RWPE2 (cell line): ENCODE data around the gene ARCN1.

Source experiments
- ATAC-seq: fragments of 200-7000 bp; cut with Tn5 transposase; 3 replicates; pipeline ENCODE4 v1.9.1; 2021; ENCODE audit warnings: low read depth
- DNase-seq: peaks from one replicate; pipeline ENCODE4 v3.0.0-alpha.2; 2020; ENCODE audit warnings: low spot score
- H3K27ac ChIP-seq: fragments of 450-650 bp; 2 replicates; pipeline ENCODE4 v1.5.1; 2017; ENCODE audit warnings: mild to moderate bottlenecking; ENCODE audit not compliant: poor library complexity, severe bottlenecking
- H3K27me3 ChIP-seq: fragments of 250-450 bp; sonication (Bioruptor Pico); 2 replicates; pipeline ENCODE4 v1.5.1; 2021; ENCODE audit warnings: mild to moderate bottlenecking, moderate library complexity; ENCODE audit not compliant: insufficient read depth, poor library complexity, severe bottlenecking
- H3K36me3 ChIP-seq: fragments of 250-450 bp; sonication (Bioruptor Pico); 2 replicates; pipeline ENCODE4 v1.5.1; 2020; ENCODE audit warnings: low read depth, mild to moderate bottlenecking, moderate library complexity
- H3K4me1 ChIP-seq: fragments of 250-450 bp; sonication (Bioruptor Pico); 2 replicates; pipeline ENCODE4 v1.5.1; 2021; ENCODE audit warnings: mild to moderate bottlenecking, moderate library complexity; ENCODE audit not compliant: insufficient read depth, poor library complexity, severe bottlenecking
- H3K4me3 ChIP-seq: fragments of 250-450 bp; sonication (Bioruptor Pico); 2 replicates; pipeline ENCODE4 v1.5.1; 2021; ENCODE audit warnings: mild to moderate bottlenecking, moderate library complexity; ENCODE audit not compliant: severe bottlenecking
- H3K9me3 ChIP-seq: fragments of 250-450 bp; sonication (Bioruptor Pico); 2 replicates; pipeline ENCODE4 v1.5.1; 2021; ENCODE audit warnings: mild to moderate bottlenecking, moderate library complexity; ENCODE audit not compliant: severe bottlenecking
- CTCF ChIP-seq: fragments of 450-650 bp; IDR thresholded peaks from one replicate; pipeline ENCODE4 v1.5.1; 2017; ENCODE audit warnings: mild to moderate bottlenecking, moderate library complexity; ENCODE audit not compliant: poor library complexity, severe bottlenecking

Gene ARCN1

DNA sequence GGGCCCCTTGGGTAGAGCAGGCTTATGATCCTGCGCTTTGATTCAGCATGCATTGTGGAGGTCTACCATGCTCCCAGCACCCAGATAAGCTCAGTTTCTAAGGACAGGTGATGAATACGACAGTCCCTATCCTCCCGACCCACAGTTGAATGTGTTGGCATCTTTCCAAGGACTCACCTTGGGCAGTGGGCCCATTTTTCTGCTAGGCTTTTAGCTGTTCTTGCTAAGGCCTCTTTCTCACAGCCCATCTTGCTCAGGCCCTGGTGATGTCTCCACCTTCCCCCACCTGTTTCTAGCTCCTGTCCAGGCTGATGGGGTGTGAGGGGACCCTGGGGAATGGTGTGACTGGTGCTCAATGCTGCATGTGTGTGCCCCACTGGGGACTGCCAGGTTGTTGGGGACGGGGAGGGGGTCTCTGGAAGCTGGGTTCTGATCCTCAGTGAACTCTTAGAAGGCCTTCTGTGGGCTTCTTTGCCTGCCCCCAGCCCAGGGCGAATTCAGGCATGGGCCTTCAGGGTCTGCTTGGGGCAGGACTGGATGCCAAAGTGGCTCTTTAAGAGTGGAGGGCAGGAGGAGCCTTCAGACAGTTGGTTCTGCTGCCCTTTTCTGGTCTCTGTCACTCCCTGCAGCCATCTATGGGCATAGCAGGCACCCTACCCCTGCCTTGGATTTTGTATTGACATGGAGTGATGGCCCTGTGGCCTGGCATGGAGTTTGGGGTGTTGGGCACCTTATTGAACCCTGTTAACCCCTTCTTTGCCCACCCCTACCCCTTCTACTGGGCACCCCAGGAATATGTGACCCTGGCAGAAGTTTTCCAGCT, 68.3 kb downstream of the ARCN1 start:
- peak; percentile 55 for ATAC-seq
- peaks cover 97% of the 10 kb centered on the region for H3K36me3 ChIP-seq
- peak; percentile 49 for TF ChIP-seq CTCF
- peak overlapping the region; percentile 38 for H3K27ac ChIP-seq
- H3K4me3 ChIP-seq: no peak overlapping the region
- H3K9me3 ChIP-seq: no peaks in the 10 kb centered on the region
- H3K27me3 ChIP-seq: no peaks in the 10 kb centered on the region
- no peak for DNase-seq
- no peaks in the 10 kb centered on the region for H3K4me1 ChIP-seq

GRCh38 chr11:118641397-118642019, 69.3 kb downstream of the ARCN1 start:
- no peak overlapping the region for H3K4me3 ChIP-seq

GRCh38 chr11:118643142-118643994, 71.2 kb downstream of the ARCN1 start:
- Histone ChIP-seq H3K9me3 (no peaks in the 10 kb centered on the region), H3K27ac (no peak overlapping the region), H3K4me1 (no peaks in the 10 kb centered on the region), H3K4me3 (no peak overlapping the region), H3K36me3 (peaks cover 96% of the 10 kb centered on the region), H3K27me3 (no peaks in the 10 kb centered on the region)
- no peak for ATAC-seq
- no peak for DNase-seq
- no peak for TF ChIP-seq CTCF

More at GRCh38 chr11:118641397-118642019, 69.3 kb downstream of the ARCN1 start:
- ATAC-seq (peak; percentile 67), DNase-seq (peak; percentile 71)
- TF ChIP-seq CTCF: no peak
- Histone ChIP-seq H3K9me3 (no peaks in the 10 kb centered on the region), H3K4me1 (no peaks in the 10 kb centered on the region), H3K27me3 (no peaks in the 10 kb centered on the region), H3K27ac (peak overlapping the region; percentile 38), H3K36me3 (peaks cover 97% of the 10 kb centered on the region)

DNA sequence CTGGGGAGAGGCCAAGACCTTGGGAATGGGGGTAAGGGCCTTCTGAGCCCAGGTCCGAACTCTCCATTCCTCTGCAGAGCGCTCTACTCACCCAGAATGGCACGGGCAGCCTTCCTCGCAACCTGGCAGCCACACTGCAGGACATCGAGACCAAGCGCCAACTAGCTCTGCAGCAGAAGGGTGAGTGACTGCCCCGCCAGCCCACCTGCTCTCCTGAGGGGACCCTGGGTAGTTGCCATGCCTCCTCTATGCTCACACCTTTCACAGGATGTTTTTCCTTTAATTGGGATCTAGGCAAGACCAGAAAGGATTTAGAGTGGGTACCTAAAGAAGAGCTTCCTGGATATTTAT, 71.8 kb downstream of the ARCN1 start:
- no peaks in the 10 kb centered on the region for H3K4me1 ChIP-seq
- ATAC-seq: no peak
- H3K27ac ChIP-seq: no peak overlapping the region
- no peak for TF ChIP-seq CTCF
- H3K4me3 ChIP-seq: no peak overlapping the region
- no peaks in the 10 kb centered on the region for H3K9me3 ChIP-seq
- H3K36me3 ChIP-seq: peaks cover 96% of the 10 kb centered on the region
- H3K27me3 ChIP-seq: no peaks in the 10 kb centered on the region
- no peak for DNase-seq
